GM12878 (cell line): ENCODE results near the gene CBX7. TPM values are rescaled to one million over a fixed set of nuclear protein-coding genes. Genes with fewer than 3 reads are reported as not detected.

Experiments used
- ATF2 ChIP-seq: IDR thresholded peaks from 2 replicates; pipeline ENCODE4 v1.6.1; 2012; ENCODE audit warnings: low read length, inconsistent platforms
- BCL11A ChIP-seq: IDR thresholded peaks from 2 replicates; pipeline ENCODE4 v1.6.1; 2011; ENCODE audit warnings: low read depth, low read length
- BMI1 ChIP-seq: fragments of 450-650 bp; IDR thresholded peaks from 2 replicates; pipeline ENCODE4 v1.6.1; 2016; ENCODE audit warnings: mild to moderate bottlenecking, moderate library complexity, borderline replicate concordance
- CEBPZ ChIP-seq: fragments of 150-350 bp; IDR thresholded peaks from 2 replicates; pipeline ENCODE4 v1.6.1; 2016; ENCODE audit warnings: low read depth, low read length
- E2F4 ChIP-seq: IDR thresholded peaks from 2 replicates; pipeline ENCODE4 v1.6.1; 2012; ENCODE audit warnings: low read depth, low read length, improper control_type of control experiment
- HSF1 ChIP-seq: fragments of 150-350 bp; IDR thresholded peaks from 2 replicates; pipeline ENCODE4 v1.6.1; 2014; ENCODE audit warnings: mild to moderate bottlenecking, low read depth, low read length
- KLF5 ChIP-seq: fragments of 450-650 bp; IDR thresholded peaks from 2 replicates; pipeline ENCODE4 v1.6.1; 2014; ENCODE audit warnings: mild to moderate bottlenecking; ENCODE audit not compliant: partially characterized antibody
- LARP7 ChIP-seq: fragments of 450-650 bp; IDR thresholded peaks from 2 replicates; pipeline ENCODE4 v1.6.1; 2017; ENCODE audit warnings: mild to moderate bottlenecking
- MEF2A ChIP-seq: IDR thresholded peaks from 2 replicates; pipeline ENCODE4 v1.6.1; 2011; ENCODE audit warnings: low read depth, mild to moderate bottlenecking, low read length, moderate library complexity; ENCODE audit not compliant: insufficient read depth
- NBN ChIP-seq: fragments of 450-650 bp; IDR thresholded peaks from 2 replicates; pipeline ENCODE4 v1.6.1; 2016
- NFYB ChIP-seq: IDR thresholded peaks from 2 replicates; pipeline ENCODE4 v1.6.1; 2011; ENCODE audit warnings: low read depth, mild to moderate bottlenecking, low read length, improper control_type of control experiment, moderate library complexity; ENCODE audit not compliant: insufficient read depth
- NKRF ChIP-seq: fragments of 450-650 bp; conservative IDR thresholded peaks from 2 replicates; pipeline ENCODE4 v1.6.1; 2017; ENCODE audit warnings: mild to moderate bottlenecking, moderate library complexity
- NRF1 ChIP-seq: conservative IDR thresholded peaks from 2 replicates; pipeline ENCODE4 v1.6.1; 2011; ENCODE audit warnings: mild to moderate bottlenecking, low read depth, low read length, improper control_type of control experiment
- PKNOX1 ChIP-seq: fragments of 450-650 bp; IDR thresholded peaks from 2 replicates; pipeline ENCODE4 v1.6.1; 2016; ENCODE audit warnings: mild to moderate bottlenecking
- POLR2AphosphoS2 ChIP-seq: IDR thresholded peaks from 2 replicates; pipeline ENCODE4 v1.6.1; 2011; ENCODE audit warnings: low read depth, mild to moderate bottlenecking, low read length, improper control_type of control experiment, moderate library complexity
- SIN3A ChIP-seq: IDR thresholded peaks from 2 replicates; pipeline ENCODE4 v1.6.1; 2012; ENCODE audit warnings: low read depth, low read length, improper control_type of control experiment
- SMAD1 ChIP-seq: fragments of 450-650 bp; IDR thresholded peaks from 2 replicates; pipeline ENCODE4 v1.6.1; 2018; ENCODE audit warnings: mild to moderate bottlenecking, low read depth; ENCODE audit not compliant: partially characterized antibody
- SMAD5 ChIP-seq: IDR thresholded peaks from 2 replicates; pipeline ENCODE4 v1.6.1; 2016; ENCODE audit warnings: antibody characterized with exemption, low read depth
- SMARCA5 ChIP-seq: fragments of 450-650 bp; IDR thresholded peaks from 2 replicates; pipeline ENCODE4 v1.6.1; 2017; ENCODE audit warnings: mild to moderate bottlenecking
- ZNF622 ChIP-seq: fragments of 450-650 bp; IDR thresholded peaks from 2 replicates; pipeline ENCODE4 v1.6.1; 2017; ENCODE audit warnings: mild to moderate bottlenecking, inconsistent platforms
- polyA plus RNA-seq, 11 experiments: library from polyadenylated mRNA; depleted of rRNA in 4 of 11; unstranded in 6 of 11; stranded (reverse) in 5 of 11; fragments of >200 nt; fragmentation: Nextera tagmentation in 4 of 11; fragmentation: Illumina TruSeq in 1 of 11; extraction: Ambion mirVana in 4 of 11; extraction: Trizol in 1 of 11; gene quantifications; 1 replicate in 1 of 11; 2 replicates in 10 of 11; pipeline versions ENCODE4 v1.2.1 to v1.2.3, GENCODE V29; 2011 to 2016; ENCODE audit warnings: inconsistent platforms in 2 of 11, missing spikeins in 2 of 11, low read depth in 1 of 11
- total RNA-seq, 4 experiments: library from RNA; depleted of rRNA in 3 of 4; stranded (reverse); fragments of >200 nt in 3 of 4; fragmentation: Illumina TruSeq in 1 of 4; extraction: Trizol in 1 of 4; gene quantifications; 2 replicates each; pipeline versions ENCODE4 v1.2.1 to v1.2.3, GENCODE V29; 2013 to 2021

Gene CBX7
- total and polyA plus RNA-seq, 10 of the 15 experiments (the other 5 are each of a cell fraction or from before 2014, with no cell fraction given): 0.18 to 17.2 (median 5.6) TPM

GRCh38 chr22:39144101-39144767, 8.2 kb downstream of the CBX7 start (continued):
- TF ChIP-seq HSF1 (no peak), NKRF (no peak), MEF2A (no peak), NRF1 (no peak), NFYB (no peak), E2F4 (no peak), SIN3A (no peak), SMARCA5 (no peak), NBN (peak; percentile 38; the same call in 1 of the 2 replicates), PKNOX1 (no peak), BMI1 (no peak), SMAD1 (no peak), CEBPZ (no peak), ATF2 (no peak), BCL11A (0 out of 2 replicates have a peak, but pooled peaks have one; percentile 21), SMAD5 (no peak), LARP7 (no peak), POLR2AphosphoS2 (no peak), KLF5 (no peak), ZNF622 (no peak)
